Upper lobe of left lung (tissue), 6 donors: Measurements from ENCODE around the gene NYNRIN. TPM values are rescaled to one million over a fixed set of nuclear protein-coding genes. Genes with fewer than 3 reads are reported as not detected.
A peak's percentile ranks its signal among the peaks of the same experiment; 100 is the strongest.

Experiments used
- ATAC-seq, 2 donors: fragments of 200-7000 bp; cut with Tn5 transposase; one replicate each; pipeline ENCODE4 v1.9.1; 2022; ENCODE audit warnings: mild to moderate bottlenecking in 2 of 2, moderate library complexity in 2 of 2; ENCODE audit not compliant: low FRiP score in 2 of 2
- DNase-seq, 2 donors: peaks; one replicate each; pipeline ENCODE4 v3.0.0-alpha.2; 2019 to 2020
- H3K27ac ChIP-seq, 4 donors: fragments of 200-600 bp; sonication (generic); one replicate each; pipeline ENCODE4 v1.5.1; 2016 to 2019
- H3K27me3 ChIP-seq, 4 donors: fragments of 200-600 bp; sonication (generic); one replicate each; pipeline ENCODE4 v1.5.1; 2017 to 2019
- H3K36me3 ChIP-seq, 4 donors: fragments of 200-600 bp; sonication (generic); one replicate each; pipeline ENCODE4 v1.5.1; 2016 to 2019
- H3K4me1 ChIP-seq, 4 donors: fragments of 200-600 bp; sonication (generic); one replicate each; pipeline ENCODE4 v1.5.1; 2018 to 2019
- H3K4me3 ChIP-seq, 4 donors: fragments of 200-600 bp; sonication (generic); one replicate each; pipeline ENCODE4 v1.5.1; 2017 to 2019; ENCODE audit warnings: mild to moderate bottlenecking in 2 of 4, moderate library complexity in 1 of 4
- H3K9me3 ChIP-seq, 4 donors: fragments of 200-600 bp; sonication (generic); one replicate each; pipeline ENCODE4 v1.5.1; 2018 to 2019
- EP300 ChIP-seq, 4 donors: sonication (generic); formaldehyde crosslinking; IDR thresholded peaks; one replicate each; pipeline ENCODE4 v1.5.1; 2017; ENCODE audit warnings: antibody characterized with exemption in 4 of 4, control low read depth in 2 of 4
- POLR2A ChIP-seq, 4 donors: fragments of 450-650 bp; IDR thresholded peaks; one replicate each; pipeline ENCODE4 v1.5.1; 2016 to 2017; ENCODE audit warnings: antibody characterized with exemption in 4 of 4, mild to moderate bottlenecking in 2 of 4
- POLR2AphosphoS5 ChIP-seq, 2 donors: sonication (generic); formaldehyde crosslinking; IDR thresholded peaks; one replicate each; pipeline ENCODE4 v1.5.1; 2017; ENCODE audit warnings: antibody characterized with exemption in 2 of 2
- WGBS, 2 donors: methylation state at CpG; one replicate each; pipeline ENCODE4 v1.1.5; 2017 to 2018; 5-methylcytosine and 5-hydroxymethylcytosine counted together
- total RNA-seq, 6 donors: library from RNA; depleted of rRNA in 4 of 6; stranded (reverse); fragments of >200 nt in 4 of 6; gene quantifications; one replicate each; pipeline versions ENCODE4 v1.1.0 to v1.2.1, GENCODE V29; 2016 to 2021
- TF ChIP-seq, protein P1 (sequence below), 6 experiments: fragments of 450-650 bp in 4 of 6; fragments of 200-600 bp in 2 of 6; sonication (generic) in 2 of 6; IDR thresholded peaks; one replicate each; pipeline ENCODE4 v1.5.1; 2016 to 2019; ENCODE audit warnings: antibody characterized with exemption in 6 of 6
- donor health status: DM: no; HTN: no; CAD: no; lungs with moderate emphysema.
- donor health status: DM: no; HTN: yes; CAD: no; lungs with severe emphysema.

Gene NYNRIN
- total RNA-seq, 6 donors from 2014 or later: 5.5 to 18.7 (median 14.4) TPM

DNA sequence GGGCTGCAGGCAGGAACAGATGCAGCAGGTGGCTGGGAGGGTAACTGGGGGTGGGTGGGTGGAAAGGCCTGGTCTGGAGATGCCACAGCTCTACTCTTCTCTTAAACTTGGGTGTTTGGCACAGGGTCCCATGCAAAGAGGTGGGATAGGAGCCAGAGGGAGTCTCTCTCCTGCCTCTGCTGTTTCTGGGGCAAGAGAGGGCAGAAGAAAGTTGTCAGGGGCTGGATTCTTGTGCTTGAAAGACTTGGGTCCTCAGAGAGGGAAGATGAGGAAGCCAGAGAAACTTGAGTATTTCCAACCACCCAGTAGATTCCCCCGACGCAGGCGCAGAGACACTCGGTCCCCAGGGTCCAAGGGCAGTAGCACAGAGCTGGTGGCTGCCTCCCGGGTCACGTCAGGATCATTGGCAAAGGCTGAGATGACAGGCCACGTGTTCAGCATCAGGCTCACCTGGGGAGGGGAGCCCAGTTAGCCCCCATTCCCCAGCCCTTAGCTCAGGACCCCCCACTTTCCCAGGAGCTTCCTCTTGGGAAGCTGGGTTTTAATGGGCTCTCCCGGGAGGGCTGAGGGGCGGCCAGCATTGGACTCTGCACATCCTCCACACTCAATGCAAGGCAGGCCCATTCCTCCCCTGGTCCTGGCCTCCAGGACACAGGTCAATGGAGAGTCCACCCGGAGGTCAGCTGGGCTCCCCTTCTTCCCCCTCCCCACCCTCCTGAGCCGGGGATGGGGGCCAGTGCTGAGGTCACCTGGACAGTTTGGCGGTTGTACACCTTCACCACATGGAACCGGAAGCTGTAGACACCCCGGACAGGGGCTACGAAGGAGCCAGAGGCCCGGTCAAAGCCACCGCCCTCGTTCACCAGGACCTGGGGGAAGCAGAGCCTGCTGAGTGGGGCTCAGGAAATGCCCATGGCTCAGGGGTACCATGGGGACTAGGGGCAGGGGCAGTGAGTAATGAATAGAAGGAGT, 29.0 kb downstream of the NYNRIN start:
- H3K4me3 ChIP-seq: no peak overlapping the region
- peaks cover 34 to 58% (median 42%) of the 10 kb centered on the region in 4 donors for H3K4me1 ChIP-seq
- H3K36me3 ChIP-seq: peaks cover 0 to 12% (median 9%) of the 10 kb centered on the region in 4 donors
- no peaks in the 10 kb centered on the region for H3K9me3 ChIP-seq
- TF ChIP-seq EP300 (IDR thresholded peaks at IDR 0.05) (no peak), POLR2A (IDR thresholded peaks at IDR 0.05) (no peak), POLR2AphosphoS5 (IDR thresholded peaks at IDR 0.05) (no peak)
- TF ChIP-seq, protein P1, sequence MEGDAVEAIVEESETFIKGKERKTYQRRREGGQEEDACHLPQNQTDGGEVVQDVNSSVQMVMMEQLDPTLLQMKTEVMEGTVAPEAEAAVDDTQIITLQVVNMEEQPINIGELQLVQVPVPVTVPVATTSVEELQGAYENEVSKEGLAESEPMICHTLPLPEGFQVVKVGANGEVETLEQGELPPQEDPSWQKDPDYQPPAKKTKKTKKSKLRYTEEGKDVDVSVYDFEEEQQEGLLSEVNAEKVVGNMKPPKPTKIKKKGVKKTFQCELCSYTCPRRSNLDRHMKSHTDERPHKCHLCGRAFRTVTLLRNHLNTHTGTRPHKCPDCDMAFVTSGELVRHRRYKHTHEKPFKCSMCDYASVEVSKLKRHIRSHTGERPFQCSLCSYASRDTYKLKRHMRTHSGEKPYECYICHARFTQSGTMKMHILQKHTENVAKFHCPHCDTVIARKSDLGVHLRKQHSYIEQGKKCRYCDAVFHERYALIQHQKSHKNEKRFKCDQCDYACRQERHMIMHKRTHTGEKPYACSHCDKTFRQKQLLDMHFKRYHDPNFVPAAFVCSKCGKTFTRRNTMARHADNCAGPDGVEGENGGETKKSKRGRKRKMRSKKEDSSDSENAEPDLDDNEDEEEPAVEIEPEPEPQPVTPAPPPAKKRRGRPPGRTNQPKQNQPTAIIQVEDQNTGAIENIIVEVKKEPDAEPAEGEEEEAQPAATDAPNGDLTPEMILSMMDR (IDR thresholded peaks at IDR 0.05): no peak
- peak in 1 of 2 donors; percentile 48 for DNase-seq
- ATAC-seq: no peak
- H3K27ac ChIP-seq: no peak overlapping the region
- 88 to 94% methylated on average over 11 to 17 of the region's 18 CpGs for WGBS, 2 donors
- H3K27me3 ChIP-seq: no peaks in the 10 kb centered on the region

GRCh38 chr14:24428628-24429394, 30.0 kb downstream of the NYNRIN start:
- peaks cover 9 to 22% (median 16%) of the 10 kb centered on the region in 4 donors for H3K36me3 ChIP-seq
- H3K4me1 ChIP-seq: peaks cover 34 to 58% (median 42%) of the 10 kb centered on the region in 4 donors
- 83 to 91% methylated on average over 9 to 16 of the region's 18 CpGs for WGBS, 2 donors
- H3K9me3 ChIP-seq: no peaks in the 10 kb centered on the region
- peak overlapping the region; percentile 94 to 98 (median 96) for H3K27ac ChIP-seq
- ATAC-seq: no peak
- TF ChIP-seq, protein P1 (IDR thresholded peaks at IDR 0.05): no peak
- TF ChIP-seq POLR2A (IDR thresholded peaks at IDR 0.05): no peak
- TF ChIP-seq EP300 (IDR thresholded peaks at IDR 0.05): no peak
- no peak for TF ChIP-seq POLR2AphosphoS5 (IDR thresholded peaks at IDR 0.05)
- peak overlapping the region in 3 of 4 donors; percentile 58 to 80 (median 59) for H3K4me3 ChIP-seq
- H3K27me3 ChIP-seq: no peaks in the 10 kb centered on the region
- peak in 1 of 2 donors; percentile 78 for DNase-seq

GRCh38 chr14:24429395-24430142, 30.8 kb downstream of the NYNRIN start, which contains the start of the genes CBLN3 and KHNYN:
Gene CBLN3 (minus strand): TSS chr14:24429668. CDS start chr14:24429054, 614 bp downstream.
Gene KHNYN (plus strand): TSS chr14:24429954. CDS start chr14:24430731, 777 bp downstream.
- peak within 1 kb of the TSS; percentile 58 to 80 (median 61) for H3K4me3 ChIP-seq
- H3K4me1 ChIP-seq: peaks cover 34 to 58% (median 42%) of the 10 kb centered on the region in 4 donors
- TF ChIP-seq EP300 (IDR thresholded peaks at IDR 0.05) (peak in 2 of 4 donors; percentile 19 to 67), POLR2AphosphoS5 (IDR thresholded peaks at IDR 0.05) (peak; percentile 95 to 98), POLR2A (IDR thresholded peaks at IDR 0.05) (peak; percentile 87 to 98 (median 96))
- TF ChIP-seq, protein P1 (IDR thresholded peaks at IDR 0.05): peak in 4 of 6 experiments; percentile 9 to 30 (median 21)
- H3K27ac ChIP-seq: peak within 1 kb of the TSS; percentile 94 to 98 (median 96)
- H3K27me3 ChIP-seq: no peaks in the 10 kb centered on the region
- ATAC-seq: peak; percentile 92
- peak; percentile 96 for DNase-seq
- WGBS, 2 donors: 4 to 11% methylated on average over 18 to 39 of the region's 57 CpGs
- no peaks in the 10 kb centered on the region for H3K9me3 ChIP-seq
- peaks cover 13 to 29% (median 21%) of the 10 kb centered on the region in 4 donors for H3K36me3 ChIP-seq

- TF ChIP-seq, protein P1 (IDR thresholded peaks at IDR 0.05): no peak
- no peak for TF ChIP-seq EP300 (IDR thresholded peaks at IDR 0.05)
- TF ChIP-seq POLR2A (IDR thresholded peaks at IDR 0.05): no peak
- no peak for TF ChIP-seq POLR2AphosphoS5 (IDR thresholded peaks at IDR 0.05)
- ATAC-seq (peak; percentile 85 to 90), DNase-seq (peak; percentile 77 to 95)
- Histone ChIP-seq H3K36me3 (peaks cover 13 to 36% (median 21%) of the 10 kb centered on the region in 4 donors), H3K27ac (peak overlapping the region; percentile 94 to 98 (median 96)), H3K27me3 (no peaks in the 10 kb centered on the region), H3K9me3 (no peaks in the 10 kb centered on the region), H3K4me1 (peaks cover 34 to 57% (median 38%) of the 10 kb centered on the region in 4 donors), H3K4me3 (peak overlapping the region; percentile 58 to 80 (median 61))
- WGBS, 2 donors: 0% methylated on average over 19 of the region's 28 CpGs; no CpG with 5 or more reads in 1 of the 2 donors
These were observed 31.4 kb downstream of the NYNRIN start for GRCh38 chr14:24430143-24430681.
